A172 (cell line): Measurements from ENCODE around the gene SPATA32. TPM values are rescaled to one million over a fixed set of nuclear protein-coding genes. Genes with fewer than 3 reads are reported as not detected.

ENCODE experiments used
- total RNA-seq: library from RNA; depleted of rRNA; stranded (reverse); fragments of >200 nt; shearing (Covaris generic); gene quantifications from 2 replicates; pipeline ENCODE4 v1.2.3, GENCODE V29; 2014; rRNA removed

SPATA32 gene
- total RNA-seq, 1 experiment from 2014 or later: not detected

Other genes with a start within 250 kb of the SPATA32 start
- gene DCAKD, start 210.5 kb downstream of the SPATA32 start, total RNA-seq: 33.0 and 34.8 TPM in 2 replicates
- gene NMT1, start 200.8 kb downstream of the SPATA32 start, total RNA-seq: 151 and 733 TPM in 2 replicates
- 168 and 189 TPM in 2 replicates for gene PLCD3, start 129.6 kb downstream of the SPATA32 start, total RNA-seq
- gene ACBD4, start 126.4 kb downstream of the SPATA32 start, total RNA-seq: 4.7 and 10.3 TPM in 2 replicates
- 8.4 and 8.6 TPM in 2 replicates for gene HEXIM1, start 113.6 kb downstream of the SPATA32 start, total RNA-seq
- gene HEXIM2, start 100.2 kb downstream of the SPATA32 start, total RNA-seq: 10.1 and 19.9 TPM in 2 replicates
- 36.3 and 44.8 TPM in 2 replicates for gene FMNL1, start 40.2 kb downstream of the SPATA32 start, total RNA-seq
- gene MAP3K14, start 54.9 kb upstream of the SPATA32 start, total RNA-seq: 24.8 and 35.5 TPM in 2 replicates
- gene ARHGAP27, start 170.8 kb upstream of the SPATA32 start, total RNA-seq: 9.5 and 17.8 TPM in 2 replicates
- gene PLEKHM1, start 228.6 kb upstream of the SPATA32 start, total RNA-seq: 13.4 and 15.7 TPM in 2 replicates